Uterus (tissue), 4 donors: ENCODE data around the gene TSPAN13. TPM values are rescaled to one million over a fixed set of nuclear protein-coding genes. Genes with fewer than 3 reads are reported as not detected.

ENCODE experiments used
- DNase-seq, 2 donors: peaks; one replicate each; pipeline ENCODE4 v3.0.0-alpha.2; 2019 to 2020
- H3K27ac ChIP-seq, 2 donors: fragments of 200-600 bp; sonication (generic); 1 replicate in 1 of 2; 2 replicates in 1 of 2; pipeline ENCODE4 v1.5.1; 2016 to 2018
- H3K27me3 ChIP-seq, 2 donors: fragments of 200-600 bp; sonication (generic); one replicate each; pipeline ENCODE4 v1.5.1; 2018 to 2019; ENCODE audit warnings: control low read depth in 1 of 2
- H3K36me3 ChIP-seq, 2 donors: fragments of 200-600 bp; sonication (generic); one replicate each; pipeline ENCODE4 v1.5.1; 2019; ENCODE audit warnings: control low read depth in 1 of 2
- H3K4me1 ChIP-seq, 2 donors: fragments of 200-600 bp; sonication (generic); one replicate each; pipeline ENCODE4 v1.5.1; 2018 to 2019; ENCODE audit warnings: control low read depth in 1 of 2
- H3K4me3 ChIP-seq, 2 donors: fragments of 200-600 bp; sonication (generic); 1 replicate in 1 of 2; 2 replicates in 1 of 2; pipeline ENCODE4 v1.5.1; 2018 to 2019; ENCODE audit warnings: mild to moderate bottlenecking in 1 of 2
- H3K9me3 ChIP-seq, 2 donors: fragments of 200-600 bp; sonication (generic); one replicate each; pipeline ENCODE4 v1.5.1; 2019; ENCODE audit warnings: control low read depth in 1 of 2
- CTCF ChIP-seq, 4 experiments: fragments of 200-600 bp in 2 of 4; fragments of 450-650 bp in 2 of 4; sonication (generic) in 2 of 4; IDR thresholded peaks; one replicate each; pipeline ENCODE4 v1.5.1; 2016 to 2019; ENCODE audit warnings: antibody characterized with exemption in 4 of 4, mild to moderate bottlenecking in 2 of 4, moderate library complexity in 1 of 4
- POLR2A ChIP-seq, 2 donors: fragments of 450-650 bp; IDR thresholded peaks; one replicate each; pipeline ENCODE4 v1.6.1; 2016; ENCODE audit warnings: antibody characterized with exemption in 2 of 2, mild to moderate bottlenecking in 1 of 2, moderate library complexity in 1 of 2
- intact Hi-C: fragments of 100-400 bp; cut with DNase I; formaldehyde crosslinking; loops from one replicate; pipeline ENCODE4 v1.15.1; 2023; ENCODE audit warnings: low total_unique reads
- total RNA-seq, 4 donors: library from RNA; depleted of rRNA in 3 of 4; stranded (reverse); fragments of >200 nt in 3 of 4; gene quantifications; one replicate each; pipeline versions ENCODE4 v1.1.0 to v1.2.4, GENCODE V29; 2014 to 2023
- donor health status: DM: yes; HTN: yes; CAD: no.

Gene TSPAN13
- total RNA-seq, 4 donors from 2014 or later: 4.9 to 19.1 (median 13.2) TPM

- H3K27me3 ChIP-seq: no peaks in the 10 kb centered on the region
- H3K27ac ChIP-seq: no peak overlapping the region
- no peaks in the 10 kb centered on the region for H3K36me3 ChIP-seq
- TF ChIP-seq POLR2A (IDR thresholded peaks at IDR 0.05): no peak
- no peak for TF ChIP-seq CTCF (IDR thresholded peaks at IDR 0.05)
- intact Hi-C loops: no loop called here
- no peak overlapping the region for H3K4me3 ChIP-seq
- no peaks in the 10 kb centered on the region for H3K4me1 ChIP-seq
- H3K9me3 ChIP-seq: no peaks in the 10 kb centered on the region
- no peak for DNase-seq
Measured at GRCh38 chr7:16776053-16776452, 22.5 kb downstream of the TSPAN13 start.

GRCh38 chr7:16778476-16778875, 24.9 kb downstream of the TSPAN13 start:
- H3K4me1 ChIP-seq: no peaks in the 10 kb centered on the region
- intact Hi-C loops: no loop called here

GRCh38 chr7:16779051-16779450, 25.5 kb downstream of the TSPAN13 start:
- TF ChIP-seq POLR2A (IDR thresholded peaks at IDR 0.05) (no peak), CTCF (IDR thresholded peaks at IDR 0.05) (no peak)
- H3K27ac ChIP-seq: no peak overlapping the region
- H3K27me3 ChIP-seq: no peaks in the 10 kb centered on the region
- H3K36me3 ChIP-seq: no peaks in the 10 kb centered on the region
- DNase-seq: no peak
- intact Hi-C loops: no loop called here
- H3K4me1 ChIP-seq: no peaks in the 10 kb centered on the region
- H3K4me3 ChIP-seq: no peak overlapping the region
- H3K9me3 ChIP-seq: no peaks in the 10 kb centered on the region

More at GRCh38 chr7:16778476-16778875, 24.9 kb downstream of the TSPAN13 start:
- H3K36me3 ChIP-seq: no peaks in the 10 kb centered on the region
- H3K27ac ChIP-seq: no peak overlapping the region
- no peaks in the 10 kb centered on the region for H3K9me3 ChIP-seq
- H3K27me3 ChIP-seq: no peaks in the 10 kb centered on the region
- no peak for DNase-seq
- no peak overlapping the region for H3K4me3 ChIP-seq
- TF ChIP-seq CTCF (IDR thresholded peaks at IDR 0.05) (no peak), POLR2A (IDR thresholded peaks at IDR 0.05) (no peak)

GRCh38 chr7:16780596-16780995, 27.0 kb downstream of the TSPAN13 start:
- H3K36me3 ChIP-seq: no peaks in the 10 kb centered on the region
- no peaks in the 10 kb centered on the region for H3K4me1 ChIP-seq
- H3K9me3 ChIP-seq: no peaks in the 10 kb centered on the region
- H3K27ac ChIP-seq: no peak overlapping the region
- no peaks in the 10 kb centered on the region for H3K27me3 ChIP-seq
- DNase-seq: no peak
- TF ChIP-seq POLR2A (IDR thresholded peaks at IDR 0.05): no peak
- TF ChIP-seq CTCF (IDR thresholded peaks at IDR 0.05): no peak
- H3K4me3 ChIP-seq: no peak overlapping the region
- intact Hi-C loops: no loop called here

GRCh38 chr7:16785321-16785720, 31.8 kb downstream of the TSPAN13 start:
- H3K27me3 ChIP-seq: no peaks in the 10 kb centered on the region
- intact Hi-C loops: no loop called here
- H3K9me3 ChIP-seq: no peaks in the 10 kb centered on the region
- TF ChIP-seq CTCF (IDR thresholded peaks at IDR 0.05): no peak
- TF ChIP-seq POLR2A (IDR thresholded peaks at IDR 0.05): no peak
- no peak overlapping the region for H3K4me3 ChIP-seq
- H3K27ac ChIP-seq: no peak overlapping the region
- DNase-seq: no peak
- no peaks in the 10 kb centered on the region for H3K4me1 ChIP-seq
- no peaks in the 10 kb centered on the region for H3K36me3 ChIP-seq
